Heart right ventricle (tissue), 16 donors: ENCODE data around the gene RPTN. TPM values are rescaled to one million over a fixed set of nuclear protein-coding genes. Genes with fewer than 3 reads are reported as not detected.

Experiments
- ATAC-seq, 8 donors: fragments of 200-7000 bp; cut with Tn5 transposase; one replicate each; pipeline ENCODE4 v1.9.1; 2020; ENCODE audit warnings: mild to moderate bottlenecking in 8 of 8, moderate library complexity in 8 of 8, moderate number of reproducible peaks in 1 of 8
- DNase-seq, 2 donors: peaks; one replicate each; pipeline ENCODE4 v3.0.0-alpha.2; 2020
- H3K27ac ChIP-seq, 10 donors: fragments of 200-600 bp; sonication (generic) in 2 of 10; one replicate each; pipeline versions ENCODE4 v1.5.0 to v1.8.0; 2020 to 2022; ENCODE audit warnings: mild to moderate bottlenecking in 3 of 10
- H3K27me3 ChIP-seq, 7 donors: fragments of 200-600 bp; one replicate each; pipeline ENCODE4 v1.8.0; 2021 to 2022; ENCODE audit warnings: mild to moderate bottlenecking in 2 of 7
- H3K36me3 ChIP-seq, 9 donors: fragments of 200-600 bp; sonication (generic) in 1 of 9; one replicate each; pipeline versions ENCODE4 v1.5.0 to v1.8.0; 2020 to 2022; ENCODE audit warnings: mild to moderate bottlenecking in 2 of 9
- H3K4me1 ChIP-seq, 9 donors: fragments of 200-600 bp; sonication (generic) in 1 of 9; one replicate each; pipeline versions ENCODE4 v1.5.0 to v1.8.0; 2020 to 2022; ENCODE audit warnings: mild to moderate bottlenecking in 4 of 9
- H3K4me3 ChIP-seq, 10 donors: fragments of 200-600 bp; sonication (generic) in 2 of 10; one replicate each; pipeline versions ENCODE4 v1.5.0 to v1.8.0; 2020 to 2022; ENCODE audit warnings: mild to moderate bottlenecking in 7 of 10, moderate library complexity in 2 of 10
- H3K9me3 ChIP-seq, 11 donors: fragments of 200-600 bp in 10 of 11; sonication (generic) in 2 of 11; one replicate each; pipeline versions ENCODE4 v1.5.0 to v1.8.0; 2013 to 2022; ENCODE audit warnings: mild to moderate bottlenecking in 2 of 11, control low read depth in 1 of 11, moderate library complexity in 1 of 11
- CTCF ChIP-seq, 9 donors: fragments of 200-600 bp; sonication (generic) in 2 of 9; IDR thresholded peaks; one replicate each; pipeline versions ENCODE4 v1.5.0 to v1.8.0; 2021 to 2022; ENCODE audit warnings: antibody characterized with exemption in 9 of 9, mild to moderate bottlenecking in 5 of 9, moderate library complexity in 1 of 9
- WGBS, 2 donors: extraction: QIAGEN DNeasy Blood & Tissue Kit; methylation state at CpG; one replicate each; pipeline ENCODE4 v1.1.7; 2013; ENCODE audit warnings: inconsistent platforms in 1 of 2; 5-methylcytosine and 5-hydroxymethylcytosine counted together
- intact Hi-C, 10 donors: fragments of 100-400 bp; cut with DNase I; formaldehyde crosslinking; loops; one replicate each; pipeline versions ENCODE4 v1.11.1 to v1.14.2; 2022
- polyA plus RNA-seq, 2 donors: library from polyadenylated mRNA; stranded (reverse); fragments of 200-250 nt; gene quantifications; one replicate each; pipeline ENCODE4 v1.2.3, GENCODE V29; 2013
- total RNA-seq, 10 donors: library from RNA; stranded (reverse); fragmentation: NEBNext Ultra II Directional in 3 of 10; extraction: Animal tissue kit (Norgen Biotek cat#: 25700) in 3 of 10; gene quantifications; one replicate each; pipeline versions ENCODE4 v1.2.1 to v1.2.4, GENCODE V29; 2021 to 2023
- donor health status: Arrhythmogenic right ventricular cardiomyopathy.
- donor health status: ischemic (EF 13 %, LVEDD 7.1; RV severe dilation, severe dysfunction).
- donor health status: healthy with polysubstance abuse.
- donor health status: DM: no; HTN: yes; CAD: no.
- donor health status: DM: no; HTN: no; CAD: no.
- donor health status: ischemic (EF 25% LVEDD 6.9; RV normal size, moderate dysfunction).
- donor health status: ischemic (EF 25% LVEDD 5.7; RV mildly dilated, moderate dysfunction).
- donor health status: healthy.
- donor health status: DM: yes; HTN: yes; CAD: no.
- donor health status: Ischemic cardiomyopathy.
- donor health status: ischemic (EF 35%, LVEDD 5.7; RV mildly dilated, moderate dysfunction).
- donor health status: nonischemic (EF 11% LVEDD 7.7; RV severe dilation, severe dysfunction).
- donor health status: DM: yes; HTN: yes; CAD: no.
- donor health status: PGD.
- donor health status: ischemic (EF 29% LVEDD 5.4; RV normal size, mild dysfunction).
- donor health status: nonischemic (EF 23%, LVEDD 6.1; RV moderate dilation, normal function).

The RPTN gene
- total and polyA plus RNA-seq, 12 donors = not detected

GRCh38 chr1:152118915-152119314 is 40.1 kb downstream of the RPTN start:
- H3K4me1 ChIP-seq = no peaks in the 10 kb centered on the region
- H3K27ac ChIP-seq = no peak overlapping the region
- intact Hi-C loops = no loop called here
- DNase-seq (no peak), ATAC-seq (no peak)
- TF ChIP-seq CTCF (IDR thresholded peaks at IDR 0.05) = no peak
- 80 to 83% methylated on average over 1 of the region's 1 CpG for WGBS, 2 donors
- peaks cover 0 to 91% (median 54%) of the 10 kb centered on the region in 7 donors for H3K27me3 ChIP-seq
- H3K36me3 ChIP-seq = no peaks in the 10 kb centered on the region
- no peaks in the 10 kb centered on the region for H3K9me3 ChIP-seq
- no peak overlapping the region for H3K4me3 ChIP-seq

GRCh38 chr1:152115344-152115743 is 43.7 kb downstream of the RPTN start, which contains the start of gene TCHH:
TCHH (minus strand) TSS chr1:152115444; CDS start chr1:152114080, 1,364 bp downstream.
- intact Hi-C loops = no loop called here
- Histone ChIP-seq H3K36me3 (no peaks in the 10 kb centered on the region), H3K27me3 (peaks cover 0 to 100% (median 89%) of the 10 kb centered on the region in 7 donors), H3K4me3 (no peak within 1 kb of the TSS), H3K27ac (no peak within 1 kb of the TSS), H3K9me3 (no peaks in the 10 kb centered on the region), H3K4me1 (peaks cover 8 to 26% (median 25%) of the 10 kb centered on the region in 9 donors)
- WGBS, 2 donors = 45 to 61% methylated on average over 4 of the region's 4 CpGs
- ATAC-seq (no peak), DNase-seq (no peak)
- TF ChIP-seq CTCF (IDR thresholded peaks at IDR 0.05) = no peak

GRCh38 chr1:152112885-152113432 is 46.1 kb downstream of the RPTN start:
- intact Hi-C loops = no loop called here
- 20 to 22% methylated on average over 13 of the region's 13 CpGs for WGBS, 2 donors
- Histone ChIP-seq H3K4me3 (peak overlapping the region in 2 of 10 donors; percentile 50 to 55), H3K27me3 (peaks cover 4 to 100% (median 96%) of the 10 kb centered on the region in 7 donors), H3K27ac (no peak overlapping the region), H3K9me3 (peaks cover 0 to 15% (median 5%) of the 10 kb centered on the region in 11 donors), H3K36me3 (no peaks in the 10 kb centered on the region), H3K4me1 (peaks cover 11 to 49% (median 42%) of the 10 kb centered on the region in 9 donors)
- DNase-seq = no peak
- ATAC-seq = no peak
- TF ChIP-seq CTCF (IDR thresholded peaks at IDR 0.05) = no peak

GRCh38 chr1:152112101-152112884 is 46.7 kb downstream of the RPTN start:
- Histone ChIP-seq H3K27ac (no peak overlapping the region), H3K36me3 (no peaks in the 10 kb centered on the region), H3K27me3 (peaks cover 7 to 100% (median 99%) of the 10 kb centered on the region in 7 donors), H3K4me1 (peaks cover 11 to 54% (median 42%) of the 10 kb centered on the region in 9 donors), H3K9me3 (peaks cover 0 to 22% (median 9%) of the 10 kb centered on the region in 11 donors), H3K4me3 (peak overlapping the region in 9 of 10 donors; percentile 34 to 65 (median 51))
- TF ChIP-seq CTCF (IDR thresholded peaks at IDR 0.05) = no peak
- DNase-seq (peak in 1 of 2 donors; percentile 12), ATAC-seq (no peak)
- WGBS, 2 donors = 1 to 2% methylated on average over 51 to 53 of the region's 53 CpGs
- intact Hi-C loops = no loop called here
